SK-N-MC (cell line): Measurements from ENCODE around the gene TADA2B.

ENCODE experiments used
- EZH2 ChIP-seq: fragments of 200-600 bp; sonication (generic); IDR thresholded peaks from one replicate; pipeline ENCODE4 v1.6.1; 2017; ENCODE audit warnings: antibody characterized with exemption
- POLR2AphosphoS5 ChIP-seq: IDR thresholded peaks from 2 replicates; pipeline ENCODE4 v1.6.1; 2012; ENCODE audit warnings: mild to moderate bottlenecking, low read depth, low read length, borderline replicate concordance

GRCh38 chr4:7030856-7031255 lies 12.3 kb upstream of the TADA2B start:
- TF ChIP-seq POLR2AphosphoS5 (no peak), EZH2 (no peak)
